GM12872 (cell line): ENCODE results near the gene LCLAT1.

Experiments
- CTCF ChIP-seq: IDR thresholded peaks from 3 replicates; pipeline ENCODE4 v1.5.1; 2011; ENCODE audit warnings: low read depth, mild to moderate bottlenecking, low read length, moderate library complexity; ENCODE audit not compliant: insufficient read depth

LCLAT1 gene

DNA sequence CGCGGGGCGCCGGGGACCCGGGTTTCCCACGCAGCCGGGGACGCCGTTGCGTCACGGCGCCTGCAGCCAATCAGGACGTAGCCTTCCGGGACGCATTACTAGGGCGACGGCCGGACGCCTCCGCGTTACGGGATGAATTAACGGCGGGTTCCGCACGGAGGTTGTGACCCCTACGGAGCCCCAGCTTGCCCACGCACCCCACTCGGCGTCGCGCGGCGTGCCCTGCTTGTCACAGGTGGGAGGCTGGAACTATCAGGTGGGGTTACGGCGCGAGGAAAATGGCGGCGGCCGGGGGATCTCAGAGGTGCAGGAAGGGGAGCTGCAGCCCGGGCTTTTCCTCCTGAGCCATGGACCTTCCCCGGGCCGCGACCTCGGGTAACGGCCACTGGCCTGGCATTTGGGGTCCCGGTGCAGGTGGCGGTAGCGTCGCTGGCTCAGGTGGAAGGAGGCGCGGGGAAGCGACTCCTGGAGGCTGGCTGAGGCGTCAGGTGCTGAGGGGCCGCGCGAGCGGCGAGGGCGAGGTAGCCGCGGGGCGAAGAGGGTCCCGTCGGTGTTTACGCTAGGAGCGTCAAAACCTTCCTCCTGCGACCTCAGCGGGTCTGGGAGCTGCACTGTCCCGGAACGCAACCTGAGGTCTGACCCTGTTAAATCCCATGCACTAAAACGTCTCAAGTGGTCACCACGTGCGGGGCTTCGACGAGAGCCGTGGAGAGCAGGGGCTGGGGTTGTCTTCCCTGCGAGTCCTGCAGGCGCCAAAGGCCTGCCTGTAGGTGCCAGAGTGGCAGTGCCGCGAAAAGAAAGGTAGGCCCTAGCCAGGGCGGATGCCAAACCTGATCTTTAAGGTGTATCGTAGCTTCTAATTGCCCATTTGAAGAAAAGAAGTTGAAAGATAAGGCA, at the start of gene LCLAT1:
Gene LCLAT1 (plus strand): TSS at position 98 of the 897 bp plus-strand sequence. CDS start 78,345 bp downstream, outside the sequence.
- no peak for TF ChIP-seq CTCF

DNA sequence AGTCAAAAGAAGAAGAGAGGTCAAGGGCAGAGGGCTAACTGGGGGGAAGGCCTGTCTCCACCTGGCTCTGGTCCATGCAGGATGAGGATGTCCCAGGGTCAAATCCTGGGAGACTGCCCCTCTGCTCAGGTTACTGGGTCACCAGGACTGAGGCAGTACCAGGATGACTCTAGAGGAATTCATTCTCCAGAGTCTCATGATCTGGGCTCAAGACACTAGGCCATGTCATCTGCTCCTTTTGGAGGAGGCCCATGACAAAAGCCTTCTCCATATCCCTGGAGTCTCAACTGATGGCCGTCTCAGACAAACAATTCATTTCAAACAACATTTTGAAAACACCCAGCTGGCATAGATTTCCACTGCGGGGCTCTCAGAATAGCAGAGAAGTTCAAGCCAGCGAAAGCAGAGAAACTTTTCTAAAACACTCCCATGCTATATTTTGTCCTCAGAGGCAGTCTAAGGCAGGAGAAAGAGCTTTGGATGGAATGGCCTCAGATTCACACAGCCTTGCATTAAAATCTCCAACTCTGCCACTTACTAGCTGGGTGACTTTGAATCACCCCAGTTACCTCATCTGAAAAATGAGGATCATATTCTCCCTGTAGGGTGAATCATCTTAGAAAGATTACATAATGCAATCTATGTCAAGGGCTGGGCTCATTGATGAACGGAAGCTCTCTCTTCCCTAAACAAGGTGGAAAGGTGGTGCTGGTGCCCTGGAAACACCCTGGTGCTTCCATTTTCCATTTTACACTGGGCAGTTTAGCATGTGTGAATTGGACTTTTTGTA, 48.8 kb upstream of the LCLAT1 start:
- no peak for TF ChIP-seq CTCF

GRCh38 chr2:30400151-30400954, 46.7 kb upstream of the LCLAT1 start:
- TF ChIP-seq CTCF = no peak

GRCh38 chr2:30402441-30403182, 44.4 kb upstream of the LCLAT1 start:
- TF ChIP-seq CTCF = no peak

- TF ChIP-seq CTCF = no peak
Observed at GRCh38 chr2:30403592-30404312, 43.3 kb upstream of the LCLAT1 start.

DNA sequence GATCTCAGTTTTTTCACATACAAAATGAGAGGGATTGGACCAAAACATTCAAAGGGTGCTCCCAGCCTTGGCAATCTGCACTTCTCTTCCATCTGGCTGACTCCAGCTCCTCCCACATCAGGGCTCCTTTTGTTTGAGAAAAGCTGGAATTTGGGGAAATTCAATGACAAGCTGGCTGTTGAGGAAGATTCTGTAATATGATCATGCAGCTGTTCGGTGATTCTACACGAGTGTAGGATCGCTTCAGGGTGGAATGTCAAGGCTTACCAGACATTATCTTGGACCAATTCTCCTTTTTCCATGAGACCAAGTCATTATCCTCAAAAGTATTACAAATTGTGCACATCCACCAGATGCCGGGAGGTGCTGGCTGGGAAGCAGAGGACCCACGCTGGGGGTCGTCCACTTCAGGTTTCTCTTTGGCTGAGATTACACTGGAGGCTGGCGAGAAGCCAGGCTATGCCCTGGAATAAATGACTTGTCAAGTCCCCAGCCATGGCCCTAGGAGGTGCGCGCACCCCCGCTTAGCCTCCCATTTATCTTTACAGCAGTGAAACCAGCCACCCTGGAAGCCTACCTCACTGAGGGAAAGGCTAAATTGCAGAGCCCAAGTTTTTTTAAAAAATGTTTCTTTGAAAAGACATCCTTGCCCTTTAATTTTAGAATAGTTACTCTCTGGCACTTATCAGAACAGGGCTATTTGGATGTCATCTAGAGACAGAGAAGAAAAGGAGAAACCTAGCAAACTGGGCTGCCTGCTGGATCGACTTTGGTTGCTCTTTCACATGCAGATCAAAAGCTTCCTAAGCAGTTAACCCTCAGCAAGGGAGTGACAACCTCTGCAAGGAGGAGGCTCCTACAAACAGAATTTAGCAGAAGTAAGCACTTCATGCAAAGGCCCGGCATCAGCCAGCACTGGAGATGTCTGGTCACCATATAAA, 42.5 kb upstream of the LCLAT1 start:
- no peak for TF ChIP-seq CTCF
